ENCODE data around the gene COL21A1.

DNA sequence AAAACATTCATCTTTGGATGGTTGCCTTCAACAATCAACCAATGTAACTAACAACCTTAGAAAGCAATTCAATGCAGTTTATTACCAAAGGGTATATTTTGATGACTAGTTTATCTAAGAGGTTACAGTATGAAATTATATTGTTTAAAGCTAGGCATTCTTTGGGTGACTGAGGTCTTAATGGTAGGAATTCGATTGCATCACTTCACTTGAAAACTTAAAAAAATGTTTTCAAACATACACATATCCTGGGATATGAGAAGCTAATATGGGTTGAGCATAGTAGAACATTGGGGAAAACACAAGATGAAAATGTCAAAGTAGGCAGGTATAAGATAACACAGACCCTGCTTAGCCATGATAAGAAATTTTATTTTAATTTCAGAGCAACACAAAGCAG lies 227.4 kb downstream of the COL21A1 start:
- TF ChIP-seq, protein P1, sequence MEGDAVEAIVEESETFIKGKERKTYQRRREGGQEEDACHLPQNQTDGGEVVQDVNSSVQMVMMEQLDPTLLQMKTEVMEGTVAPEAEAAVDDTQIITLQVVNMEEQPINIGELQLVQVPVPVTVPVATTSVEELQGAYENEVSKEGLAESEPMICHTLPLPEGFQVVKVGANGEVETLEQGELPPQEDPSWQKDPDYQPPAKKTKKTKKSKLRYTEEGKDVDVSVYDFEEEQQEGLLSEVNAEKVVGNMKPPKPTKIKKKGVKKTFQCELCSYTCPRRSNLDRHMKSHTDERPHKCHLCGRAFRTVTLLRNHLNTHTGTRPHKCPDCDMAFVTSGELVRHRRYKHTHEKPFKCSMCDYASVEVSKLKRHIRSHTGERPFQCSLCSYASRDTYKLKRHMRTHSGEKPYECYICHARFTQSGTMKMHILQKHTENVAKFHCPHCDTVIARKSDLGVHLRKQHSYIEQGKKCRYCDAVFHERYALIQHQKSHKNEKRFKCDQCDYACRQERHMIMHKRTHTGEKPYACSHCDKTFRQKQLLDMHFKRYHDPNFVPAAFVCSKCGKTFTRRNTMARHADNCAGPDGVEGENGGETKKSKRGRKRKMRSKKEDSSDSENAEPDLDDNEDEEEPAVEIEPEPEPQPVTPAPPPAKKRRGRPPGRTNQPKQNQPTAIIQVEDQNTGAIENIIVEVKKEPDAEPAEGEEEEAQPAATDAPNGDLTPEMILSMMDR (conservative IDR thresholded peaks at IDR 0.05; ENCODE audit: low read depth, low read length), result no peak
- TF ChIP-seq POLR2A (IDR thresholded peaks at IDR 0.05; ENCODE audit: low read depth, low read length) (no peak), SMC3 (IDR thresholded peaks at IDR 0.05; ENCODE audit: low read depth, low read length) (no peak), CEBPB (IDR thresholded peaks at IDR 0.05; ENCODE audit: low read depth, low read length) (peak; percentile 52; the same call in 1 of the 2 replicates), CHD1 (IDR thresholded peaks at IDR 0.05; ENCODE audit: low read depth, low read length) (no peak), MAZ (IDR thresholded peaks at IDR 0.05; ENCODE audit: borderline replicate concordance, low read depth, low read length) (no peak), MAFK (IDR thresholded peaks at IDR 0.05; ENCODE audit: low read depth, low read length) (no peak)
- TF ChIP-seq, protein P2, sequence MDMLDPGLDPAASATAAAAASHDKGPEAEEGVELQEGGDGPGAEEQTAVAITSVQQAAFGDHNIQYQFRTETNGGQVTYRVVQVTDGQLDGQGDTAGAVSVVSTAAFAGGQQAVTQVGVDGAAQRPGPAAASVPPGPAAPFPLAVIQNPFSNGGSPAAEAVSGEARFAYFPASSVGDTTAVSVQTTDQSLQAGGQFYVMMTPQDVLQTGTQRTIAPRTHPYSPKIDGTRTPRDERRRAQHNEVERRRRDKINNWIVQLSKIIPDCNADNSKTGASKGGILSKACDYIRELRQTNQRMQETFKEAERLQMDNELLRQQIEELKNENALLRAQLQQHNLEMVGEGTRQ (IDR thresholded peaks at IDR 0.05; ENCODE audit: low read depth, low read length), result no peak

Data from IMR-90 (cell line).